GM18868 (cell line): ENCODE results near the gene LMCD1.
"Not testable (repeated sequence)": the region's sequence is repeated elsewhere in the genome, so short reads cannot be mapped to it uniquely, and the experiment has no call there.

Experiments
- ATAC-seq: cut with Tn5 transposase; IDR thresholded peaks from one replicate; pipeline ENCODE4 v1.9.1; 2021; ENCODE audit warnings: mild to moderate bottlenecking, moderate library complexity; ENCODE audit not compliant: unreplicated experiment

LMCD1 gene

GRCh38 chr3:8579943-8580342 is 78.3 kb downstream of the LMCD1 start:
- ATAC-seq: no peak

- ATAC-seq: not testable (repeated sequence)
Measured at GRCh38 chr3:8580434-8580833, 78.8 kb downstream of the LMCD1 start.

- ATAC-seq: no peak
Measured at GRCh38 chr3:8581373-8581772, 79.8 kb downstream of the LMCD1 start.

GRCh38 chr3:8581806-8582445 is 80.3 kb downstream of the LMCD1 start:
- no peak for ATAC-seq

GRCh38 chr3:8584661-8585060 is 83.0 kb downstream of the LMCD1 start:
- ATAC-seq: no peak

- no peak for ATAC-seq
Measured at GRCh38 chr3:8589880-8590556, 88.4 kb downstream of the LMCD1 start.

GRCh38 chr3:8593021-8593827 is 91.6 kb downstream of the LMCD1 start:
- ATAC-seq: no peak

- no peak for ATAC-seq
Measured at GRCh38 chr3:8595252-8595651, 93.6 kb downstream of the LMCD1 start.

GRCh38 chr3:8595695-8596115 is 94.1 kb downstream of the LMCD1 start:
- ATAC-seq: no peak

GRCh38 chr3:8596321-8597218 is 94.9 kb downstream of the LMCD1 start:
- no peak for ATAC-seq

GRCh38 chr3:8597219-8597853 is 95.7 kb downstream of the LMCD1 start:
- ATAC-seq: no peak

- no peak for ATAC-seq
Measured at GRCh38 chr3:8599146-8599545, 97.5 kb downstream of the LMCD1 start.

GRCh38 chr3:8600457-8600856 is 98.8 kb downstream of the LMCD1 start:
- ATAC-seq: no peak

GRCh38 chr3:8603115-8603710 is 101.6 kb downstream of the LMCD1 start:
- no peak for ATAC-seq

- no peak for ATAC-seq
Measured at GRCh38 chr3:8604006-8604405, 102.4 kb downstream of the LMCD1 start.

- ATAC-seq: no peak
Measured at GRCh38 chr3:8604988-8605387, 103.4 kb downstream of the LMCD1 start.

GRCh38 chr3:8606701-8607231 is 105.1 kb downstream of the LMCD1 start:
- no peak for ATAC-seq

- no peak for ATAC-seq
Measured at GRCh38 chr3:8607234-8608040, 105.8 kb downstream of the LMCD1 start.
